MM.1S (cell line): ENCODE data around the gene TCF12.

Experiments
- EZH2 ChIP-seq: fragments of 300-600 bp; sonication (generic); optimal IDR thresholded peaks from 2 replicates; pipeline ENCODE3; 2017; ENCODE audit warnings: low read depth, mild to moderate bottlenecking, antibody characterized with exemption, low read length, mixed read lengths
- EZH2phosphoT487 ChIP-seq: fragments of 300-600 bp; sonication (generic); IDR thresholded peaks from 2 replicates; pipeline ENCODE4 v1.6.1; 2018; ENCODE audit warnings: antibody characterized with exemption, low read length

- TF ChIP-seq EZH2phosphoT487 = no peak
- no peak for TF ChIP-seq EZH2
These were observed 4.8 kb upstream of the TCF12 start for GRCh38 chr15:56913670-56914069.
